BLaER1 treated with 17β-estradiol and CSF1 and Interleukin-3, amounts not matched to agents 10 nM and 100 nM (cell line): ENCODE results near the gene PYY.
"Not testable (repeated sequence)": the region's sequence is repeated elsewhere in the genome, so short reads cannot be mapped to it uniquely, and the experiment has no call there.

Source experiments
- H3K27ac ChIP-seq, 11 experiments: shearing (Covaris generic); formaldehyde crosslinking; 2 replicates each; pipeline ENCODE4 v1.8.1; 2022
- H3K27me3 ChIP-seq, 11 experiments: shearing (Covaris generic); formaldehyde crosslinking; 2 replicates each; pipeline ENCODE4 v1.8.1; 2022
- H3K36me3 ChIP-seq, 11 experiments: shearing (Covaris generic); formaldehyde crosslinking; 2 replicates each; pipeline ENCODE4 v1.8.1; 2022
- H3K4me1 ChIP-seq, 10 experiments: shearing (Covaris generic); formaldehyde crosslinking; 2 replicates each; pipeline ENCODE4 v1.8.1; 2022
- H3K4me2 ChIP-seq, 11 experiments: shearing (Covaris generic); formaldehyde crosslinking; 2 replicates each; pipeline ENCODE4 v1.8.1; 2022
- H3K4me3 ChIP-seq, 10 experiments: shearing (Covaris generic); formaldehyde crosslinking; 2 replicates each; pipeline ENCODE4 v1.8.1; 2022
- H3K9ac ChIP-seq, 11 experiments: shearing (Covaris generic); formaldehyde crosslinking; 2 replicates each; pipeline ENCODE4 v1.8.1; 2022
- H3K9me3 ChIP-seq, 11 experiments: shearing (Covaris generic); formaldehyde crosslinking; replicated peaks in 1 of 11; 2 replicates each; pipeline ENCODE4 v1.8.1; 2022
- H4K20me1 ChIP-seq, 11 experiments: shearing (Covaris generic); formaldehyde crosslinking; 2 replicates each; pipeline ENCODE4 v1.8.1; 2022
- Cebpa-rat ChIP-seq, 11 experiments: shearing (Covaris generic); IDR thresholded peaks; 2 replicates each; pipeline ENCODE4 v1.8.1; 2022

Gene PYY

DNA sequence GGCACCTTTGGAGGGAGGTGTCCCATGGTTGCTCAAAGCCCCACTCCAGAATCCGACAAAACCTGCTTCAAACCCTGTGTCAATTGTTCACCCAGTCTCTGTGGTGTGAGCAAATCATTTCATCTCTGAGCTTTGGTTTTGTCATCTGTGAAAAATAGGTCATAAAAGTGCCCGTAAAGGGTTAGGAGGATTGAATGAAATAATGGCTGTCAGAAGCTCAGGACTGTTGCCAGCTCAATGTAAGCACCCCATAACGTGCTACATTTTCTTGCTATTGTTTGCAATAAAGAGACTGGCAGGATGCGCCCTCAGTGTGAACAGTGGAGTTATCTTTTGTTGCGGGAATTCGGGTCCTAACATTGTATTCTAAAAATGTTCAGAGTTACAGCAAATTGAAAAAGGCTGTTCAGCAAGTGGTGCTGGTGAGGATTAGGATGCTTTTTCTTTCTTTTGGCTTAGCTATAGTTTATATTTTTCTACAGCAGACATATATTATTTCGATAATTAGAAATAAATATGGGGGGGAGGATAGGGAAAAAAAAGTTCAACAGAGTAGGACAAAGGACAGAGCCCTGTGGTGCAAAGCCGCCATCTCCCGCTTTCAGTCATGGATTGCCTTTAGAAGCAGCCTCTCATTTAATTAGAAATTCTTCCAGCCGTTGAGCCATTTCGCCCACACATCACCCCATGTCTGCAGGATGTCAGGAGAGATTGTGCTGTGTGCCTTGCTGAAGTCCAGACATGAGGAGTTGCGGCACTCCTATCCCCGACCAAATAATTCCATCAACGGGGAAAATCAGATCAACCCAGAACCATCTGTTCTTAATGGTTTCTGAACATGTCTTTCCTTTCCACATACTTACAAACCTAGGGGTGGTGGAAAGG is 20.9 kb upstream of the PYY start:
- Histone ChIP-seq H3K36me3 (no peaks in the 10 kb centered on the region), H3K27me3 (no peaks in the 10 kb centered on the region), H3K9me3 (no peaks in the 10 kb centered on the region), H3K4me2 (no peak overlapping the region), H3K9ac (no peak overlapping the region), H4K20me1 (no peaks in the 10 kb centered on the region), H3K4me1 (no peaks in the 10 kb centered on the region), H3K27ac (no peak overlapping the region), H3K4me3 (no peak overlapping the region)
- no peak for TF ChIP-seq Cebpa-rat (IDR thresholded peaks at IDR 0.05)

GRCh38 chr17:43972444-43973212 is 18.9 kb upstream of the PYY start:
- H4K20me1 ChIP-seq, H3K27ac ChIP-seq, H3K9me3 ChIP-seq, H3K4me3 ChIP-seq, H3K9ac ChIP-seq, H3K27me3 ChIP-seq, H3K36me3 ChIP-seq, H3K4me1 ChIP-seq, H3K4me2 ChIP-seq: not testable (repeated sequence)

DNA sequence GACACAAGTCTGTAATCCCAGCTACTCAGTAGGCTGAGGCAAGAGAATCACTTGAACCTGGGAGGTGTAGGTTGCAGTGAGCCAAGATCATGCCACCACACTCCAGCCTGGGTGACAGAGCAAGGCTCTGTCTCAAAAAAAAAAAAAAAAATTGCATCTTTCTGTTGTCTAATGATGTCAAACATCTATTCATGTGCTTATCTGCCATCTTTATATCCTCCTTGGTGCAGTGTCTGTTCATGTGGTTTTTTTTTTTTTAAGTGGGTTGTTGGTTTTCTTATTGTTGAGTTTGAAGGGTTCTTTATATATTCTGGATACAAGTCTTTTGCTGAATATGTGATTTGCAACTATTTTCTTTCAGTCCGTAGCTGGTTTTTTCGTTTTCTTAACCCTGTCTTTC is 17.7 kb upstream of the PYY start:
- not testable (repeated sequence) for H3K4me3 ChIP-seq, H3K4me1 ChIP-seq, H3K4me2 ChIP-seq, H3K27me3 ChIP-seq, H4K20me1 ChIP-seq, H3K27ac ChIP-seq, H3K9ac ChIP-seq, H3K9me3 ChIP-seq, H3K36me3 ChIP-seq

DNA sequence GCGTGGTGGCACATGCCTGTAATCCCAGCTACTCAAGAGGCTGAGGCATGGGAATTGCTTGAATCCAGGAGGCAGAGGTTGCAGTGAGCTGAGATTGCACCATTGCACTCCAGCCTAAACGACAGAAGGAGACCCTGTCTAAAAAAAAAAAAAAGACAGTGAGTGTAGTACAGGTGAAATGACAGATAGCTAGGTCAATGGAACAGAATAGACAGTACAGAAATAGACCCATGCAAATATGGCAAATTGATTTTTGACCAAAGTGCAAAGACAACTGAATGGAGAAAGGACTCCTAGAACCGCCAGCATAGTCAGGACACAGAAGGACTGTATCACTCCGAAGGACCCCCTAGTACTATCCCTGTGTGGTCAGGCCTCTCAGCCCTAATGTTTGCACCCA is 16.6 kb upstream of the PYY start:
- no peak for TF ChIP-seq Cebpa-rat (IDR thresholded peaks at IDR 0.05)
- H3K36me3 ChIP-seq = no peaks in the 10 kb centered on the region
- H3K27me3 ChIP-seq = no peaks in the 10 kb centered on the region

DNA sequence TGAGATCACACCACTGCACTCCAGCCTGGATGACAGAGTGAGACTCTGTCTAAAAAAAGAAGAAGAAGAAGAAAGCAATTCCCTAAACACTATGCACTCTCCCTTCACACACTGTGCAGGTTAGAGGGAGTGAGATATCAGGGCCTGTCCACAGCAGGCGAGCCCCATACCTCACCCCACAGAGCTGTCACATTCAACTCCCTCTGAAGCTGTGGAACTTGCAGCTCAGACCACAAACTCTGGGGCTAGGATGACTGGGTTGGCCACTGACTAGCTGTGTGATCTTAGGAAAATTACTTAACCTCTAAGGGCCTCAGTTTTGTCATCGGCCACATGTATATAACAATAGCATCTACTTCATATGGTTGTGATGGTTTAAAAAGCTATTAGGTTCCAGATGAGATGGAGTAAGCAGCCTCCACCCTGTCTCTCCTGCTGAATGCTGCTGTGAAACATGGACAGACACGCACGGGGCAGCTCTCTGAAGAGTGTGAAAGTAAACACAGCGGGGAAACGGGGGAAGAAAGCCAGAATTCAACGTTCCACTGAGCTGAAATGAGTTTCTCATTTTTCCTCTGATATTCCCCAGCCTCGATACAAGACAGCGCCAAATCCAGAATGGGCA is 13.6 kb upstream of the PYY start:
- no peak overlapping the region for H3K27ac ChIP-seq
- H3K27me3 ChIP-seq = no peaks in the 10 kb centered on the region
- H4K20me1 ChIP-seq = no peaks in the 10 kb centered on the region
- H3K4me2 ChIP-seq = no peak overlapping the region
- H3K4me3 ChIP-seq = no peak overlapping the region
- no peak overlapping the region for H3K9ac ChIP-seq
- H3K9me3 ChIP-seq = no peaks in the 10 kb centered on the region
- TF ChIP-seq Cebpa-rat (IDR thresholded peaks at IDR 0.05) = no peak
- H3K36me3 ChIP-seq = no peaks in the 10 kb centered on the region
- no peaks in the 10 kb centered on the region for H3K4me1 ChIP-seq

More for the DNA sequence above, 16.6 kb upstream of the PYY start:
- H3K4me1 ChIP-seq = no peaks in the 10 kb centered on the region
- H3K4me3 ChIP-seq = no peak overlapping the region
- no peak overlapping the region for H3K4me2 ChIP-seq
- no peaks in the 10 kb centered on the region for H4K20me1 ChIP-seq
- H3K9me3 ChIP-seq = no peaks in the 10 kb centered on the region
- H3K27ac ChIP-seq = no peak overlapping the region
- H3K9ac ChIP-seq = no peak overlapping the region

- Histone ChIP-seq H3K9me3 (no peaks in the 10 kb centered on the region), H4K20me1 (no peaks in the 10 kb centered on the region), H3K27ac (no peak overlapping the region), H3K9ac (no peak overlapping the region), H3K4me1 (no peaks in the 10 kb centered on the region), H3K4me3 (no peak overlapping the region), H3K4me2 (no peak overlapping the region), H3K27me3 (no peaks in the 10 kb centered on the region; a peak in 1 of 22 replicates), H3K36me3 (no peaks in the 10 kb centered on the region)
- no peak for TF ChIP-seq Cebpa-rat (IDR thresholded peaks at IDR 0.05)
Measured at GRCh38 chr17:43966276-43966675, 12.5 kb upstream of the PYY start.

- Histone ChIP-seq H4K20me1 (no peaks in the 10 kb centered on the region), H3K27ac (no peak overlapping the region), H3K36me3 (no peaks in the 10 kb centered on the region), H3K4me2 (no peak overlapping the region), H3K4me1 (peaks cover 0 to 4% (median 0%) of the 10 kb centered on the region in 10 experiments; a peak in 1 of 20 replicates), H3K4me3 (no peak overlapping the region), H3K27me3 (no peaks in the 10 kb centered on the region; a peak in 1 of 22 replicates), H3K9me3 (no peaks in the 10 kb centered on the region), H3K9ac (no peak overlapping the region)
- no peak for TF ChIP-seq Cebpa-rat (IDR thresholded peaks at IDR 0.05)
Measured at GRCh38 chr17:43962479-43962878, 8.7 kb upstream of the PYY start.

GRCh38 chr17:43961954-43962353 is 8.2 kb upstream of the PYY start:
- no peak overlapping the region for H3K27ac ChIP-seq
- no peak overlapping the region for H3K4me3 ChIP-seq
- H3K27me3 ChIP-seq = no peaks in the 10 kb centered on the region; a peak in 1 of 22 replicates
- no peaks in the 10 kb centered on the region for H3K9me3 ChIP-seq
- H3K36me3 ChIP-seq = no peaks in the 10 kb centered on the region
- H3K9ac ChIP-seq = no peak overlapping the region
- no peak for TF ChIP-seq Cebpa-rat (IDR thresholded peaks at IDR 0.05)
- H4K20me1 ChIP-seq = no peaks in the 10 kb centered on the region
- H3K4me2 ChIP-seq = no peak overlapping the region
- H3K4me1 ChIP-seq = peaks cover 0 to 6% (median 0%) of the 10 kb centered on the region in 10 experiments; a peak in 1 of 20 replicates

- H4K20me1 ChIP-seq, H3K4me3 ChIP-seq, H3K4me2 ChIP-seq, H3K27me3 ChIP-seq, H3K36me3 ChIP-seq, H3K9ac ChIP-seq, H3K27ac ChIP-seq, H3K9me3 ChIP-seq, H3K4me1 ChIP-seq: not testable (repeated sequence)
Measured at GRCh38 chr17:43961292-43961691, 7.6 kb upstream of the PYY start.
